Measurements from ENCODE around the gene APOA4.
A peak's percentile ranks its signal among the peaks of the same experiment; 100 is the strongest.

The APOA4 gene

GRCh38 chr11:116798368-116798767 lies 24.7 kb downstream of the APOA4 start:
- DNase-seq (ENCODE audit: low spot score) = no peak

- DNase-seq (ENCODE audit: low spot score) = no peak
Measured at GRCh38 chr11:116797816-116798215, 25.3 kb downstream of the APOA4 start.

- no peak for DNase-seq (ENCODE audit: low spot score)
Measured at GRCh38 chr11:116796548-116796947, 26.6 kb downstream of the APOA4 start.

GRCh38 chr11:116794851-116795250 lies 28.3 kb downstream of the APOA4 start:
- DNase-seq (ENCODE audit: low spot score) = no peak

GRCh38 chr11:116793772-116794097 lies 29.4 kb downstream of the APOA4 start:
- DNase-seq (ENCODE audit: low spot score) = no peak

- DNase-seq (ENCODE audit: low spot score) = no peak
Measured at GRCh38 chr11:116792869-116793771, 30.0 kb downstream of the APOA4 start.

GRCh38 chr11:116792144-116792868 lies 30.8 kb downstream of the APOA4 start:
- DNase-seq (ENCODE audit: low spot score) = no peak

GRCh38 chr11:116791813-116792143 lies 31.3 kb downstream of the APOA4 start, which contains the start of gene APOA5:
APOA5 (minus strand) TSS chr11:116791879; CDS start chr11:116791860, 19 bp downstream.
- no peak for DNase-seq (ENCODE audit: low spot score)

GRCh38 chr11:116791002-116791812 lies 31.9 kb downstream of the APOA4 start:
- peak; percentile 81 for DNase-seq (ENCODE audit: low spot score)

- DNase-seq (ENCODE audit: low spot score) = no peak
Measured at GRCh38 chr11:116790167-116791001, 32.7 kb downstream of the APOA4 start.

GRCh38 chr11:116788975-116789374 lies 34.1 kb downstream of the APOA4 start:
- DNase-seq (ENCODE audit: low spot score) = no peak

- no peak for DNase-seq (ENCODE audit: low spot score)
Measured at GRCh38 chr11:116788534-116788933, 34.6 kb downstream of the APOA4 start.

GRCh38 chr11:116787786-116788486 lies 35.2 kb downstream of the APOA4 start, which contains the start of gene ZPR1:
ZPR1 (minus strand) TSS chr11:116788023; CDS start chr11:116787990, 33 bp downstream.
- DNase-seq (ENCODE audit: low spot score) = peak; percentile 60

- no peak for DNase-seq (ENCODE audit: low spot score)
Measured at GRCh38 chr11:116787436-116787785, 35.7 kb downstream of the APOA4 start.

GRCh38 chr11:116786966-116787365 lies 36.1 kb downstream of the APOA4 start:
- DNase-seq (ENCODE audit: low spot score) = no peak

- DNase-seq (ENCODE audit: low spot score) = no peak
Measured at GRCh38 chr11:116786326-116786725, 36.8 kb downstream of the APOA4 start.

GRCh38 chr11:116782728-116783127 lies 40.4 kb downstream of the APOA4 start:
- no peak for DNase-seq (ENCODE audit: low spot score)

GRCh38 chr11:116778556-116778955 lies 44.5 kb downstream of the APOA4 start:
- DNase-seq (ENCODE audit: low spot score) = no peak

GRCh38 chr11:116777056-116777455 lies 46.0 kb downstream of the APOA4 start:
- DNase-seq (ENCODE audit: low spot score) = no peak

- DNase-seq (ENCODE audit: low spot score) = no peak
Measured at GRCh38 chr11:116776522-116776984, 46.6 kb downstream of the APOA4 start.

GRCh38 chr11:116775975-116776374 lies 47.1 kb downstream of the APOA4 start:
- DNase-seq (ENCODE audit: low spot score) = no peak

Data from COLO829 (cell line).